Stimulated activated CD4-positive, alpha-beta T cell treated with anti-CD3 and anti-CD28 coated beads, TNF-alpha, amount 100 ng/mL, for 4 hours (primary cell): ENCODE measurements around the gene CACNA1D.

Experiments used
- DNase-seq, 3 experiments: peaks; one replicate each; pipeline ENCODE4 v3.0.0-alpha.2; 2020; ENCODE audit warnings: low read depth in 3 of 3

CACNA1D gene

DNA sequence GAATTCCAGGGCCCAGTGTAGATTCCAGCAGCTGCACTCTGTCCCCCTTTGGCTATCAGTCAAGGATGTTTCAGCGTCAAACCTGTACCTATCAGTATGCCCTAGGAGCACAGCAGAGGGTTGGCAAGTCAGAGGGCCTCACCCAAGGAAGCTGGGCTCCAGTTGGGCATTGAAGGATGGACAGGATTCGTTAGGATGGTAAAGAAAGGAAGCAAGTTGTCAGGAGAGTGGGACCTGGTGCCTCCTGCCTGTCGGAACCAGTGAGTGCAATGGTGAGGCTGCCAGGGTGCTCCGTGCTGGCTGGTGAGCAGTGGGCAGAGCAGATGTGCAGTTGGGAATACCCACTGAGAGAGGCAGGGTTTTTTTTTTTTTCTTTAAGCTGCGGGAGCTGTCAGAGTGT, 194.6 kb downstream of the CACNA1D start:
- DNase-seq = no peak

DNA sequence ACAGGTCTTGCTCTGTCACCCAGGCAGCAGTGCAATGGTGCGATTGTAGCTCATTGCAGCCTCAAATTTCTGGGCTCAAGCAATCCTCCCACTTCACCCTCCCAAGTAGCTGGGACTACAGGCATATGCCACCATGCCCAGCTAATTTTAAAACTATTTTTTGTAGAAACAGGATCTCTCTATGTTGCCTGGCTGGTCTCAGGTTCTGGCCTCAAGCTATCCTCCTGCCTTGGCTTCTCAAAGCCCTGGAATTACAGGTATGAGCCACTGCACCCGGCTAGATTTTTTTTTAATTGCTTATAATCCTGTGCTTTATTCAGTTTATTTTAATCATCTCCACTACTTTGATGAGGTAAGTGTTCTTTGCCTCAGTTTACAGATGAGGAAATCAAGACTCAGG, 195.3 kb downstream of the CACNA1D start:
- DNase-seq = no peak

DNA sequence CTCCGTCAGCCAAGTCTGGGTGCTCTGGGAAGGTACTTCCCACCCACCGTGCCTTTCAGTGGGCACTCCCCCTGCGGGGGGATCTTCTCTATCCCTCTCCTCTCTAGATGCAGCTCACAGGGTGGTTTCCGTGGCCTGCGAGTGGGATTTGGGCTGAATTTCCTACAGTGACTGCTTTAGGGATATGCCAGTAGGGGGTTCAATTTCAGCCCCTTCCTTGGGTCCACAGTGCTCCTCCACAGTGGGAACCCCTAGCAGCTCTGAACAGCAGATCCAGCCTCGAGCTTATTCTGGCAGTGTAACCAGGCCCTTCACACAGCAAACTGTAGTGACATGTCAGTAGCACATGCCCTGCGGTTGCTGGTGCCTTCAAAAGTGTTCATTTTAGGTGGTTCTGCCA, 196.1 kb downstream of the CACNA1D start:
- no peak for DNase-seq

DNA sequence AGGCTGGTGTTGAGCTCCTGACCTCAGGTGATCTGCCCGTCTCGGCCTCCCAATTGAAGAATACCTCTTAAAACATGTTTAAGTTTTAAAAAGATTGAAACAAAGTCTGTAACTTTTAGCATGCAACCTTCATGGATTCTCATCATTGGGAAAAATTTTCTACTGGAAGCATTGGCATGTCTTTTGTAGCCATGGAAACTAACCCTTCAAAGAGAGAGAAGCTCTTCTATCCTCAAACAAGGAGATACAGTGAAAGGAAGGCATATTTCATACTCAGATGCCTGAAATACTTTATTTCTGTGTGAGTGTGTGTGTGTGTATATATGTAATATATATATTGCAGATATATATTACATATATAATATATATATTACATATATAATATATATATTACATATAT, 196.9 kb downstream of the CACNA1D start:
- no peak for DNase-seq

DNA sequence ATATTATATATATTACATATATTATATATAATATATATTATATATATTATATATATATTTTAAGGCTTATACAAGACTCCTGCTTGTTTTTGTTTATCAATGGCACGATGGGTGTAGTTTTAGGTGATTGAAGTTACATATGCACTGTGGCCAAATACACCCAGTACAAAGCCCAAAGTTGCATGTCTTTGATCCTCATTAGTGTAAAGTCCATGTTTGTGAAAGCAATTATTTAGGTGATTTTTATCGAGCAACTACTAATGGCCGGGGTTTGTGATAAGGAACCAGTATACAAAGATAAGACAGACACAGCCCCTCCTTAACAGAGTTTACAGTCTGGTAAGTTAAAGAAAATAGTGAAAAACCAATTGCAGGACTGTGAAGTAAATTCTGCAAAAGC, 197.5 kb downstream of the CACNA1D start:
- no peak for DNase-seq

DNA sequence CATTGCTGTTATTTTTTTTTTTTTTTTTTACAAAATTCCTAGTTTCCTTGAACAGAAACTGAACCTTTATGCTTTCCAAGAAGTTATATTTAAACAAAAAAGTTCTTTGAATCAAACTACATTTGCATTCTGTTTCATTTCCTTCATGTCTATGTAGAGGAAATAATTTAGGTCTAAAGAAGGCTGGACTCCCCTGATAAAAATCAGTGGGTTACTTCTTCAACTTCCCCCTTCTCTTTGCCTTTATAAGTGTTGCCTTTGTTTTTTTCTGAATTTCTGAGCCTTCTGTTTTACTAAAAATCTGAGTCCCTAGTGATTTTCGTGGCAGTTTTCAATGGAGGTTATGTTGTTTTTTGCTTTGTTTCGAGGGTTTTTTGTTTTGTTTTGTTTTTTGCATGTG, 199.0 kb downstream of the CACNA1D start:
- no peak for DNase-seq

- DNase-seq = no peak
Measured at GRCh38 chr3:53694046-53694445, 199.6 kb downstream of the CACNA1D start.

GRCh38 chr3:53694666-53695323, 200.4 kb downstream of the CACNA1D start:
- no peak for DNase-seq

DNA sequence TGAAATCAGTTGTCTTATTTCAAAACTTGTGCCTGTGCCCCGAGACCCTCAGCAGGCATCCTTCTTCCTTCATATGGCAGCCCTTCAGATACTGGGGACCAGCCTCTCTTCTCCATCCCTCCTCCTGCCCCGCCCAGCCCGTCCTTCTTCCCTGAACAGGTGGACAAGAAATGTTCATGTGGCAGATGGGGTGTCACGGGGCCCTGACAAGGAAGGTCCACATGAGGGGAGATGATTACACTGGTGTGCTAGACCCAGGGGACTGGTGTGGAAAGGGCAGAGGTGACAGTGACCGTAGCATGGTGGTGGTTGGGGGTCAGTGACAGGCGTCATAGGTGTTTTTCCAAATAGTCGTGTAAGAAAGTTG, 200.9 kb downstream of the CACNA1D start:
- DNase-seq = no peak

- no peak for DNase-seq
Measured at GRCh38 chr3:53696401-53697172, 202.2 kb downstream of the CACNA1D start.

DNA sequence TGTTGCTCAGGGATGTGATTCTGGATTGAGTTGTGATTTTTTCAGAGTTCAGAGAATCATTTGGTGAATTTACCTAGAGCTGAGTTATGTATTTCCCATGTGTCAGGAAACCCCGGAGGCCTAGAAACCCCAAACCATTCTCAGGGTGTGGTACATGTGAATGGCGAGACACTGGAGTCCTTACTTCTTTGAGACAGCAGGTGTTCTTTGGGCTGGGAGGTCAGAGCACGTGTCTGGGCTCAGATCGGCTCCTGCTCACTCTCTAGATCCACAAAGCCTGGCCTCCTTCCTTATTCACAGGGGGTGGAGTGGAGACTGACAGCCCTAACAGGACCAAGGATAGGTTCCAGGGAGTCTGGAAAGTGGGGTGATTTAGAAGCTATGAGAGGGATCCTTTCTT, 206.0 kb downstream of the CACNA1D start:
- no peak for DNase-seq

GRCh38 chr3:53702776-53703530, 208.5 kb downstream of the CACNA1D start:
- DNase-seq = no peak

- no peak for DNase-seq
Measured at GRCh38 chr3:53703630-53704362, 209.4 kb downstream of the CACNA1D start.

DNA sequence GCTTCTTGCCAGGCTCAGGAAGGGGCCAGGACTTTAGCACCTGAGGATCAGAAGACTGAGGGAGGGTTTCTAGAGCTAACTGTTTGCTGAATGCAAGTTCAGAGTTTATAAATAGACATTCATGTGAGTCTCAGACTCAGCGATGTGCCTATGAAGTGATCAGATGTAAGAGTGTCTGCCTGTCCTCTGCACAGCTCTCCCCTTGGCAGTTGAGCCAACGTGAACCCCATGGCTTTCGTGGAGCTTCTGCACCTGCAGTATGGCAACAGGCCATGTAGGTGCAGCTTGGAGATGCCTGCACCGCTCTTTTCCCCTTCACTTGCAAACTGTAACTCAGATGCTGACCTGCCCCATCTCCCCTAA, 209.9 kb downstream of the CACNA1D start:
- DNase-seq = no peak

DNA sequence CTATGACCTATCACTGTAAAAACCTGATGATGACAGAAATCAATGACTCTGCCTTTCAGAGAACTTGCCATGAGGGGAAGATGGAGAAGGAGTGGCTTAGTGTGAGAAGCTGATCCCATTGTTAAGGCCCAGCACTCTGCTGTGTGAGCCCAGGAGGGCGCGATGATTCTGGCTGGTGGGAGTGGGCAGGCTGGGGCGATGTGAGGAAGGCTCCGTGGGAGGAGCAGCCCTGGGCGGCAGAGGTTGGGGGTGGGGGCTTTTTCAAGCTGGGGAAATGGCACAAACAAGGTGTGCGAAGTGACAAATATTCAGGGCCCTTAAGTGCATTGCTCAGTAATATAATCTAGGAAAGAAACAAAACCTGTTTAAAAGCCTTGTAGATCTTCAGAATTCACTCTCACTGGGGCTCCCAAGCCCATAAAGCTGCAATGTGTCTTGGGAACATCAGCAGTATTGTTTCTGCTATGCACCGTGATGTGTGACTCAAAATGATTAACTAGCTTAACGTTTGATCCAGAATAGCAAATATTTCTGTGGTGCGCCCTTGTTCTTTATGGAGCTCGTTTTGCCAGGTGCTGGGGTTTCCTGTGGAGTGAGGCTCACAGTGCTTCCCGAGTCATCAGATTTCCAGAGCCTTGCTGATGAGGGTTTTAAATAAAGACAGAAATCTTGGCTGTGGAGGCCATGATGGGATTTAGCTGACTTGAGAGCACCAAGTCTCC, 210.8 kb downstream of the CACNA1D start:
- no peak for DNase-seq

DNA sequence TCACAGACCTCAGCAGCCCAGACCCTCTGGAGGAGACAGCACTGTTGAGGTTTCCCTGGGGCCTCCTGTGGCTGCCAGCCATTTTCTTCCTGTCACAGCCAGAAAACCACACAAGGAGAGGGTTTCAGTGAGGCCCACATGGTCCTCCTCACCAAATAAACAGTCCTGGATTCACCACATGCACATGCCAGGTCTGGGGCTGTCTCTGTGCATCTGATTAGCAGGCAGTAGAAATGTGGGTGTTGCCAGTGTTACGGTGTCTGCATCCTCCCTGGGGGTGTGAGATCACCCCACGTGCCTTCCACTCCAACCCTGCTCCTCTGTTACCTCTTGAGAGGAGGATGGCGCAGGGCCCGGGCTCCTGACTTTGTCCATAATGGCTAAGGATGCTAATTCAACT, 211.4 kb downstream of the CACNA1D start:
- DNase-seq = no peak

DNA sequence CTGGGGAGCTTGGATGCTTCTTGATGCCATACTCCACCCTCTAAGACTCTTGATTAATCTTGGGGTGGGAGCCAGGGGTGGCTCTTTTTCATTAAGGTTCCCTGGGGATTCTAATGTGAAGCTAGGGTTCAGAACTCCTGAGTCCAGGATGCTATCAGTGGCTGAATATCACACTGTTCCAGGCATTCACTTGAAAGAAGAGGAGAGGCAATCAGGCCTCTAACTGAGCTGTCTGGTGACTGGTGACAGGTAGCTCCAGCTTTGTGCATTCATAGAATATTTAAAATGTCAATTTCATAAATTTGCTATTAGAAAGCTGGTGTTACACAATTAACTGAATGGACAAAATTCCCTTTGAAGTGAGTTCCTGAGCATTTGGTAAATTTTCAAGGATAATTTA, 212.8 kb downstream of the CACNA1D start:
- DNase-seq = no peak

DNA sequence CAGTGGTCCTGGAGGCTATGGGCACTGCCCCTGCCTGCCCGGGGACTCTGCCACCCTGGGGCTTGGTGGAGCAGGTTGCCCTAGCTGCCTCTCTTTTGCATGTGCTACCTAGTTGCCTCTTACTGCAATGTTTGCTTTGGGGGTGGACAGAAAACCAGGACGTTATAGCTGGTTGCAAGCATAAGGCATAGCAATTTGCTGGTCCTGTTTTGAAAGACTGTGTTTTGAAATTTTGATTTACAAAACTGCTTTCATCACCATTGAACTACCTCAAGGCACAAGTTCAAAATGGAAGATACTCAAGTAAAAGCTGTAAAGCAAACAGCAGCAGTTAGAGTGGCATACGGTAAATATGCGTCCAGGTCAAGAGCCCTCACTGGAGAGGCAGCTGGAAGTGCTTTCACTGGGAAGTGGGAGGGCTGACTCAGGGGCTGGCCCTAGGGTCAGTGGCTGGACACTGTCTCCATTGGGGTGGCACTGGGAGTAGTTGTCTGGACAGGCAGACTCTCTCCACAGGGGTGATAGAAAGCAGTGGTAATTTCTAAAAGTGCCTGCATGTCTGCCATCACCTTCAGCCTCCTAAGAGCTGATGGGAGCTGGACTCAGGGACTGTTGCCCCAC, 213.7 kb downstream of the CACNA1D start:
- DNase-seq = no peak

GRCh38 chr3:53709256-53709655, 214.8 kb downstream of the CACNA1D start:
- no peak for DNase-seq

DNA sequence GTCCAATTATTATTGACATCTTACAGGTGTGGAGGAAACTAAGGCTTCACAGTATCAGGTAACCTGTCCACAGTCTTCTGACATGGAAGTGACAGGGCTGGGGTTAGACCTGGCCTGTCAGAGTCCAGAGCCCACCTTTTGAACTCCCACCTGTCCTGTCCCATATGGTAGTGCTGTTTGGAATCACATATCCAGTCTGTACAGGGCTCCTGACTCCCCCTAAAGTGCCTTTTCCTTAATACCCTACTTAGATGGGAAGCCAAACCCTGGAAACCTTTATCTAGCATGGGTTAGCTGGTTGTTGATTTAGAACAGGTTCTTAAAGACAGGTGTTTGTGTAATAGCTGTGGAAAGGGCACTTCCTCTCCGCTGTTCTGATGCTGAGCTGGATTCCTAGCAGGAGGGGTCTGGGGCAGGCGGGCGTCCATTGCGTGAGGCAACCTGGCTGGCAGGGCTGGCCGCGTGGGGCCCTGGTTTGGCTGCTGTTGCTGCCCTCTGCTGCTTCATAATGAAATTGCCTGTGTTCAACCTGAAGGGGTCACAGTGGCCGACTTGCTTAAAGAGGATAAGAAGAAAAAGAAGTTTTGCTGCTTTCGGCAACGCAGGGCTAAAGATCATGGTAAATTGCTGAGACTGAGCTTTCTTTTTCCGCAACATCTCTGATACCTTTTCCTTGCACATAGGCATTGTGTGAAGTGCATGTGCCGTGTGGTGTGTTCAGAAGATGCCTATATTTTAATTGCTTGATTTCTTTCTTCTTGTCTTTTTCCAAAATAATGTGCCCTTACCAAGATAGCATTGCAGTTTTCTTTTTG, 215.7 kb downstream of the CACNA1D start:
- DNase-seq = peak; percentile 16 to 30 (median 18)
